ENCODE measurements around the gene LYSMD4.

The LYSMD4 gene

GRCh38 chr15:99729327-99729726, 3.9 kb downstream of the LYSMD4 start:
- H3K36me3 ChIP-seq (ENCODE audit: insufficient read depth): no peaks in the 10 kb centered on the region
- H4K20me1 ChIP-seq (ENCODE audit: insufficient read depth): no peaks in the 10 kb centered on the region
- H3K79me2 ChIP-seq (ENCODE audit: insufficient read depth, low read depth): no peaks in the 10 kb centered on the region
- no peak for TF ChIP-seq CTCF (conservative IDR thresholded peaks at IDR 0.05; ENCODE audit: low read depth, low read length)
- H3K4me2 ChIP-seq: no peak overlapping the region
- no peak overlapping the region for H3K27ac ChIP-seq
- H3K4me1 ChIP-seq (ENCODE audit: low read depth, poor library complexity, severe bottlenecking): peaks cover 7% of the 10 kb centered on the region
- H3K9ac ChIP-seq: no peak overlapping the region
- H3K27me3 ChIP-seq (ENCODE audit: insufficient read depth, low read depth): no peaks in the 10 kb centered on the region
- H3K4me3 ChIP-seq (IDR thresholded peaks at IDR 0.05; ENCODE audit: insufficient read depth, low read depth, low read length): no peak overlapping the region
- no peak overlapping the region for H2AFZ ChIP-seq (ENCODE audit: low read depth)

GRCh38 chr15:99728916-99729315, 4.3 kb downstream of the LYSMD4 start:
- Histone ChIP-seq H3K79me2 (ENCODE audit: insufficient read depth, low read depth) (no peaks in the 10 kb centered on the region), H4K20me1 (ENCODE audit: insufficient read depth) (no peaks in the 10 kb centered on the region), H3K36me3 (ENCODE audit: insufficient read depth) (no peaks in the 10 kb centered on the region), H3K27me3 (ENCODE audit: insufficient read depth, low read depth) (no peaks in the 10 kb centered on the region), H3K4me2 (no peak overlapping the region), H3K27ac (no peak overlapping the region), H3K4me3 (IDR thresholded peaks at IDR 0.05; ENCODE audit: insufficient read depth, low read depth, low read length) (no peak overlapping the region), H3K4me1 (ENCODE audit: low read depth, poor library complexity, severe bottlenecking) (peaks cover 3% of the 10 kb centered on the region), H3K9ac (no peak overlapping the region), H2AFZ (ENCODE audit: low read depth) (no peak overlapping the region)
- no peak for TF ChIP-seq CTCF (conservative IDR thresholded peaks at IDR 0.05; ENCODE audit: low read depth, low read length)

- no peaks in the 10 kb centered on the region for H3K79me2 ChIP-seq (ENCODE audit: insufficient read depth, low read depth)
- no peaks in the 10 kb centered on the region for H4K20me1 ChIP-seq (ENCODE audit: insufficient read depth)
- H3K36me3 ChIP-seq (ENCODE audit: insufficient read depth): no peaks in the 10 kb centered on the region
- H3K4me3 ChIP-seq (IDR thresholded peaks at IDR 0.05; ENCODE audit: insufficient read depth, low read depth, low read length): no peak overlapping the region
- no peaks in the 10 kb centered on the region for H3K4me1 ChIP-seq (ENCODE audit: low read depth, poor library complexity, severe bottlenecking)
- no peak overlapping the region for H3K9ac ChIP-seq
- no peak overlapping the region for H3K27ac ChIP-seq
- TF ChIP-seq CTCF (conservative IDR thresholded peaks at IDR 0.05; ENCODE audit: low read depth, low read length): no peak
- no peaks in the 10 kb centered on the region for H3K27me3 ChIP-seq (ENCODE audit: insufficient read depth, low read depth)
- H3K4me2 ChIP-seq: no peak overlapping the region
- no peak overlapping the region for H2AFZ ChIP-seq (ENCODE audit: low read depth)
Measured at GRCh38 chr15:99727733-99728132, 5.5 kb downstream of the LYSMD4 start.

GRCh38 chr15:99727330-99727729, 5.9 kb downstream of the LYSMD4 start:
- H3K4me1 ChIP-seq (ENCODE audit: low read depth, poor library complexity, severe bottlenecking): no peaks in the 10 kb centered on the region
- no peak overlapping the region for H3K9ac ChIP-seq
- no peaks in the 10 kb centered on the region for H3K79me2 ChIP-seq (ENCODE audit: insufficient read depth, low read depth)
- H3K4me2 ChIP-seq: no peak overlapping the region
- H2AFZ ChIP-seq (ENCODE audit: low read depth): no peak overlapping the region
- no peak for TF ChIP-seq CTCF (conservative IDR thresholded peaks at IDR 0.05; ENCODE audit: low read depth, low read length)
- no peaks in the 10 kb centered on the region for H3K27me3 ChIP-seq (ENCODE audit: insufficient read depth, low read depth)
- no peaks in the 10 kb centered on the region for H3K36me3 ChIP-seq (ENCODE audit: insufficient read depth)
- H3K27ac ChIP-seq: no peak overlapping the region
- H4K20me1 ChIP-seq (ENCODE audit: insufficient read depth): no peaks in the 10 kb centered on the region
- no peak overlapping the region for H3K4me3 ChIP-seq (IDR thresholded peaks at IDR 0.05; ENCODE audit: insufficient read depth, low read depth, low read length)
